ENCODE data around the gene LHX5. TPM values are rescaled to one million over a fixed set of nuclear protein-coding genes. Genes with fewer than 3 reads are reported as not detected.

The LHX5 gene
- total and polyA plus RNA-seq, 4 donors: not detected

DNA sequence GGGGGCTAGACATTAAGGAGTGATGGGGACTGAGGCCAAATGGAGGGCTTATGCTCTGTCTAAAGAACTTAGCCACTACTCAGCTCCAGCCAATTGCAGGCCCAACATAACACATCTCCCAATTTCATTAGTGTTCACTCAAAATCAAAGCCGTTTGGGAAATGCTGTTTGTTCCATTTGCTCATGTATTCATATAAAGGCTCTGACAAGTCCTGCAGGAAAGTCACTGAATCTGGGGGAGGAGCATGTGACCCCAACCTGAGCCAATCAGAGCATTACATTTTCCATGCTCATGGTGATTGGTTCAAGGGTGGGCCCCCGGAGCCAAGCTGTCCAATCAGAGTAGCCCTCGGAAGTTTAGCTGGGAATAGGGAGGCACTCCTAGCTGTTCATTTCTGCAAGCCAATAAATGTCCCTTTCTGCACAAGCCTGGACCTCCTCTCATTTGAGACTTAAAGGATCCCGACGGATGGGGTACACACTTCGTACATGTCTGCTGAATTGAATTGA, 28.6 kb downstream of the LHX5 start:
- H3K27me3 ChIP-seq (ENCODE audit: control insufficient read depth in 4 of 4, insufficient read depth in 4 of 4, low read length in 3 of 4): no peaks in the 10 kb centered on the region
- H3K9ac ChIP-seq (ENCODE audit: low read depth in 1 of 2, low read length in 2 of 2): no peak overlapping the region
- H3K4me1 ChIP-seq (ENCODE audit: control insufficient read depth in 4 of 4, insufficient read depth in 4 of 4, low read length in 3 of 4): no peaks in the 10 kb centered on the region
- 92% methylated on average over 6 of the region's 6 CpGs for whole genome bisulfite sequencing
- H3K9me3 ChIP-seq (ENCODE audit: control insufficient read depth in 4 of 4, low read length in 3 of 4): no peaks in the 10 kb centered on the region
- no peak for DNase-seq (ENCODE audit: low spot score)
- no peak overlapping the region for H3K27ac ChIP-seq (ENCODE audit: low read depth in 1 of 2, low read length in 2 of 2)
- H3K36me3 ChIP-seq (ENCODE audit: control insufficient read depth in 4 of 4, insufficient read depth in 3 of 4, low read depth in 1 of 4, low read length in 3 of 4): peaks cover 0 to 6% (median 0%) of the 10 kb centered on the region in 4 donors
- no peak for TF ChIP-seq RXRA (IDR thresholded peaks at IDR 0.05)
- no peak for TF ChIP-seq HNF4A (conservative IDR thresholded peaks at IDR 0.05)
- TF ChIP-seq SP1 (IDR thresholded peaks at IDR 0.05): no peak
- TF ChIP-seq FOXA2 (IDR thresholded peaks at IDR 0.05): no peak
- TF ChIP-seq ZBTB33 (IDR thresholded peaks at IDR 0.05): no peak
- no peak for TF ChIP-seq GABPA (IDR thresholded peaks at IDR 0.05 in 1 of 2, conservative IDR thresholded peaks at IDR 0.05 in 1 of 2)
- TF ChIP-seq NR2F2 (IDR thresholded peaks at IDR 0.05): no peak
- TF ChIP-seq, protein P1, sequence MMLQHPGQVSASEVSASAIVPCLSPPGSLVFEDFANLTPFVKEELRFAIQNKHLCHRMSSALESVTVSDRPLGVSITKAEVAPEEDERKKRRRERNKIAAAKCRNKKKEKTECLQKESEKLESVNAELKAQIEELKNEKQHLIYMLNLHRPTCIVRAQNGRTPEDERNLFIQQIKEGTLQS (IDR thresholded peaks at IDR 0.05): no peak
- no peak for TF ChIP-seq MAX (IDR thresholded peaks at IDR 0.05)
- no peak for TF ChIP-seq YY1 (IDR thresholded peaks at IDR 0.05)
- TF ChIP-seq JUND (IDR thresholded peaks at IDR 0.05): no peak
- no peak for TF ChIP-seq HNF4G (IDR thresholded peaks at IDR 0.05)
- no peak for TF ChIP-seq EGR1 (IDR thresholded peaks at IDR 0.05; ENCODE audit: low read depth in 2 of 2)
- TF ChIP-seq, protein P2, sequence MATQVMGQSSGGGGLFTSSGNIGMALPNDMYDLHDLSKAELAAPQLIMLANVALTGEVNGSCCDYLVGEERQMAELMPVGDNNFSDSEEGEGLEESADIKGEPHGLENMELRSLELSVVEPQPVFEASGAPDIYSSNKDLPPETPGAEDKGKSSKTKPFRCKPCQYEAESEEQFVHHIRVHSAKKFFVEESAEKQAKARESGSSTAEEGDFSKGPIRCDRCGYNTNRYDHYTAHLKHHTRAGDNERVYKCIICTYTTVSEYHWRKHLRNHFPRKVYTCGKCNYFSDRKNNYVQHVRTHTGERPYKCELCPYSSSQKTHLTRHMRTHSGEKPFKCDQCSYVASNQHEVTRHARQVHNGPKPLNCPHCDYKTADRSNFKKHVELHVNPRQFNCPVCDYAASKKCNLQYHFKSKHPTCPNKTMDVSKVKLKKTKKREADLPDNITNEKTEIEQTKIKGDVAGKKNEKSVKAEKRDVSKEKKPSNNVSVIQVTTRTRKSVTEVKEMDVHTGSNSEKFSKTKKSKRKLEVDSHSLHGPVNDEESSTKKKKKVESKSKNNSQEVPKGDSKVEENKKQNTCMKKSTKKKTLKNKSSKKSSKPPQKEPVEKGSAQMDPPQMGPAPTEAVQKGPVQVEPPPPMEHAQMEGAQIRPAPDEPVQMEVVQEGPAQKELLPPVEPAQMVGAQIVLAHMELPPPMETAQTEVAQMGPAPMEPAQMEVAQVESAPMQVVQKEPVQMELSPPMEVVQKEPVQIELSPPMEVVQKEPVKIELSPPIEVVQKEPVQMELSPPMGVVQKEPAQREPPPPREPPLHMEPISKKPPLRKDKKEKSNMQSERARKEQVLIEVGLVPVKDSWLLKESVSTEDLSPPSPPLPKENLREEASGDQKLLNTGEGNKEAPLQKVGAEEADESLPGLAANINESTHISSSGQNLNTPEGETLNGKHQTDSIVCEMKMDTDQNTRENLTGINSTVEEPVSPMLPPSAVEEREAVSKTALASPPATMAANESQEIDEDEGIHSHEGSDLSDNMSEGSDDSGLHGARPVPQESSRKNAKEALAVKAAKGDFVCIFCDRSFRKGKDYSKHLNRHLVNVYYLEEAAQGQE (IDR thresholded peaks at IDR 0.05): no peak
- no peak for TF ChIP-seq TAF1 (conservative IDR thresholded peaks at IDR 0.05)
- no peak for TF ChIP-seq FOXA1 (IDR thresholded peaks at IDR 0.05)
- TF ChIP-seq CTCF (IDR thresholded peaks at IDR 0.05; ENCODE audit: low read depth, low read length, missing input control): no peak
- H3K4me3 ChIP-seq (ENCODE audit: low read depth in 1 of 3, low read length in 3 of 3): no peak overlapping the region
